ENCODE measurements around the gene SIGLEC9.

- TF ChIP-seq EZH2phosphoT487 (IDR thresholded peaks at IDR 0.05; ENCODE audit: insufficient read depth, low read depth) (no peak), EZH2 (IDR thresholded peaks at IDR 0.05; ENCODE audit: insufficient read depth, poor library complexity, severe bottlenecking) (no peak)
Measured at GRCh38 chr19:51131780-51132680, 7.3 kb downstream of the SIGLEC9 start.

Data from GM23248 (cell line).